ENCODE data around the gene C5orf46.
"Not testable (repeated sequence)": the region's sequence is repeated elsewhere in the genome, so short reads cannot be mapped to it uniquely, and the experiment has no call there.

C5orf46 gene

DNA sequence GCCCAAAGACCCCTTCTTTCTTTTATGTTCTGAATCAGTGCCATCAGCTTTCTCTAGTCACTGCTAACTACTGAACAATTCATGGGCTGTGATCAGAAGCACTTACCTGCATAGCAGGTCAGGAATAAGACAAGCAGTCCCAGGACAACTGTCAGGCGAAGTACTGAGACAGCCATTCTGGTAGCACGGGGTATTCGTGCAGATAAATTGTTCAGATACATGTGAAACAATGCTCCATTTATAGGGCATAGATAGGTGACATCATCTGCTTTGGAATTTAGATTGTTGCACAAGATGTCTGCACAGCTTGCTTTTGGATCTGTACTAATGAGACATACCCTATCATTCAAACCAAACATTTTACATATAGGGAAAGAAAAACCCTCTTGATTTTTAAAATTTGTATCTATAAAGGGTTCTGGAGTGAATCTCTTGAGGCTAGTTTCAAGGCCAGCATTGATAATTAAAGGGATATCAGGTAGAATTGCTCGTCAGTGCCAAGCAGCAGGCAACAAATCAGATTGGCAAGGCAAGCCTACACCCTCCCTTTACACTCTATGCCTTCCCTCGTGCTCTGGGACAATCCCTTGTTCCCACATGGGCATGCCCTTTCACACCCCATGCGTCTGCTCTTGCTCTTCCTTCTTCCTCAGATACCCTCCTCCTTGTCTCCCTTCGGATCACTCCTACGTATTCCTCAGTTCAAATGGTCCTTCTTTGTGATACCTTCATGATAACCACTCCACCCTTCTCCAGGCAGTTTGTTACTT is at the start of gene C5orf46:
Gene C5orf46, minus strand, starts transcription at position 213 of the 770 bp plus-strand sequence. Its CDS starts 37 bp downstream, at position 176.
- TF ChIP-seq, protein P1, sequence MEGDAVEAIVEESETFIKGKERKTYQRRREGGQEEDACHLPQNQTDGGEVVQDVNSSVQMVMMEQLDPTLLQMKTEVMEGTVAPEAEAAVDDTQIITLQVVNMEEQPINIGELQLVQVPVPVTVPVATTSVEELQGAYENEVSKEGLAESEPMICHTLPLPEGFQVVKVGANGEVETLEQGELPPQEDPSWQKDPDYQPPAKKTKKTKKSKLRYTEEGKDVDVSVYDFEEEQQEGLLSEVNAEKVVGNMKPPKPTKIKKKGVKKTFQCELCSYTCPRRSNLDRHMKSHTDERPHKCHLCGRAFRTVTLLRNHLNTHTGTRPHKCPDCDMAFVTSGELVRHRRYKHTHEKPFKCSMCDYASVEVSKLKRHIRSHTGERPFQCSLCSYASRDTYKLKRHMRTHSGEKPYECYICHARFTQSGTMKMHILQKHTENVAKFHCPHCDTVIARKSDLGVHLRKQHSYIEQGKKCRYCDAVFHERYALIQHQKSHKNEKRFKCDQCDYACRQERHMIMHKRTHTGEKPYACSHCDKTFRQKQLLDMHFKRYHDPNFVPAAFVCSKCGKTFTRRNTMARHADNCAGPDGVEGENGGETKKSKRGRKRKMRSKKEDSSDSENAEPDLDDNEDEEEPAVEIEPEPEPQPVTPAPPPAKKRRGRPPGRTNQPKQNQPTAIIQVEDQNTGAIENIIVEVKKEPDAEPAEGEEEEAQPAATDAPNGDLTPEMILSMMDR (IDR thresholded peaks at IDR 0.05; ENCODE audit: low read depth, low read length): no peak
- H3K4me3 ChIP-seq (ENCODE audit: low read depth, low read length): no peak within 1 kb of the TSS
- in situ Hi-C loops (cut with HindIII; ENCODE audit: low sequenced_read_pairs): no loop called here
- DNase-seq (ENCODE audit: low read depth, low spot score): peak; percentile 53

GRCh38 chr5:147954971-147955370 is 48.6 kb upstream of the C5orf46 start:
- in situ Hi-C loops (cut with HindIII; ENCODE audit: low sequenced_read_pairs): no loop called here
- H3K4me3 ChIP-seq (ENCODE audit: low read depth, low read length): no peak overlapping the region
- TF ChIP-seq, protein P1 (IDR thresholded peaks at IDR 0.05; ENCODE audit: low read depth, low read length): no peak
- DNase-seq (ENCODE audit: low read depth, low spot score): no peak

DNA sequence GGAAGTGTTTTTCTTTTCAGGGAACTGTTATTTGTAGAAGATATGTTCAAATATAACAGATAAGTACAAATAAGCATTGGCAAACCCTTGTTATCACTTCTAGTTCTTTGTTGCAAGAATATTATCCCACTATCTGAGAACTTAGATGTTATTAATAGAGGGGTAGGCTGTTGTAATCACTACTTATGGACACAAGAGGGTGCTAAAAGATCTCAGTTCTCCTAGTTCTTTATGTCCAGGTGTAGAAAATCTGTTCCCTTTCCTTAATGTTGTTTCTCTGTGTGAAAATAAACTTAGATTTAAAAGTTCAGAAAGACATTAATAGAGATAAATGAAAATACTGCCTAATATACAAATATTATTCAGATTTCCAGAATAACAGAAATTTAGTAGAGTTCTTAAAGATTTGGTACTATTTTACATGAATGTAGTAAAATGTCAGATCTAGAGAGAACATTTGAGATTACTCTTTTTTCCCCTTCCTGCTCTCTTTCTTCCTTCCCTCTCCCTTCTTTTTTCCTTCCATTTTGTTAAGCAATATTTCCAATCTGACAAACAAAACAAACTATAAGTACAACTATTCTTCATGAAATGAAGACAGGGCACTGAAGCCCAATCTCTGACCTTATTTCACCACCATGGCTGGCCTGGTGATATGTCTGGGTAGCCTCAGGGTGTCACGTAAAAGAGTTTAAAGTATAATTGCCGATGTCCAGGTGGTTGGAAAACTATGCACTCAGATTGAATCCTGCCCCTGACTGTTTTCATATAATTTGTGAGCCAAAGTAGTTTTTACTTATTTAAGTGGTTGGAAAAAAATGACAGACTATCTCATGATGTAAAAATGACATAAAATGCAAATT is 43.6 kb upstream of the C5orf46 start:
- in situ Hi-C loops (cut with HindIII; ENCODE audit: low sequenced_read_pairs): no loop called here
- H3K4me3 ChIP-seq (ENCODE audit: low read depth, low read length): no peak overlapping the region
- TF ChIP-seq, protein P1 (IDR thresholded peaks at IDR 0.05; ENCODE audit: low read depth, low read length): peak; percentile 58
- DNase-seq (ENCODE audit: low read depth, low spot score): peak; percentile 58

DNA sequence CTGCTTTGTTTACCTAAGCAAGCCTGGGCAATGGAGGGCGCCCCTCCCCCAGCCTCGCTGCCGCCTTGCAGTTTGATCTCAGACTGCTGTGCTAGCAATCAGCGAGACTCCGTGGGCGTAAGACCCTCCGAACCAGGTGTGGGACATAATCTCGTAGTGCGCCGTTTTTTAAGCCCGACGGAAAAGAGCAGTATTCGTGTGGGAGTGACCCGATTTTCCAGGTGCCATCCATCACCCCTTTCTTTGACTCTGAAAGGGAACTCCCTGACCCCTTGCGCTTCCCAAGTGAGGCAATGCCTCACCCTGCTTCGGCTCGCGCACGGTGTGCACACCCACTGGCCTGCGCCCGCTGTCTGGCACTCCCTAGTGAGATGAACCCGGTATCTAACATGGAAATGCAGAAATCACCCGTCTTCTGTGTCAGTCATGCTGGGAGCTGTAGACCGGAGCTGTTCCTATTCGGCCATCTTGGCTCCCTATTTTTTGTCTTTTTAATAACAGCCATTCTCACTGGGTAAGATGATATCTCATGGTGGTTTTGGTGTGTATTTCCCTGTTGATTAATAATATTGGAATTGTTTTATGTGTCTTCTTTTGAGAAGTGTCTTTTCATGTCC is 40.4 kb upstream of the C5orf46 start:
- H3K4me3 ChIP-seq (ENCODE audit: low read depth, low read length); in situ Hi-C loops (cut with HindIII; ENCODE audit: low sequenced_read_pairs); DNase-seq (ENCODE audit: low read depth, low spot score): not testable (repeated sequence)

DNA sequence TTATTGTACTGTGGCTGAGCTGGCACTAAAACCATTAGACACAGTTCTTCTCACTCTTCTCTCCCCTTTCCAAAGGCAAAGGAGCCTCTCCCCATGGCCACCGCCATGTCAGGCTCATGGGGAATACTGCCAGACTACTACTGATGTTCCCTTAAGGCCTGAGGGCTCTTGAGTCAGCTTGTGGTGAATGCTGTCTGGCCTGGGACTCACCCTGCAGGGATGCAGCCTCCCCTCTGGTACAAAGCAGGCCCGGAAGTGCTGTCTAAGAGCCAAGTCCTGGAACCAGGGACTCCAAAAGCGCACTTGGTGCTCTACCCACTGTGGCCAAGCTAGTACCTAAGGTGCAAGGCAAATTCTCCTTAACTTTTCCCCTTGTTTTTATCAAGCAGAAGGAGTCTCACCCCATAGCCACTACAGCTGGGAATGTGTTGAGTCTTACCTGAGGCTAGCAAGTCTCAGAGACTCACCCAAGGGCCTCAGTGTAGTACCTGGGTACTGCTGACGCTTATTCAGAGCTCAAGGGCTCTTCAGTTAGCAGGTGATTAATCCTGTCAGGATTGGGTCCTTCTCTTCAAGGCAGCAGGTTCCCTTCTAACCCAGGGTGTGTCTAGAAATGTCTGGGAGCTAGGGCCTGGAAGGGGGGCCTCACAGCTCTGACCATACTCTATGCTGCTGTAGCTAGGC is 33.2 kb upstream of the C5orf46 start:
- no peak for DNase-seq (ENCODE audit: low read depth, low spot score)
- H3K4me3 ChIP-seq (ENCODE audit: low read depth, low read length): no peak overlapping the region
- TF ChIP-seq, protein P1 (IDR thresholded peaks at IDR 0.05; ENCODE audit: low read depth, low read length): no peak
- in situ Hi-C loops (cut with HindIII; ENCODE audit: low sequenced_read_pairs): no loop called here

GRCh38 chr5:147935032-147935431 is 28.7 kb upstream of the C5orf46 start:
- TF ChIP-seq, protein P1 (IDR thresholded peaks at IDR 0.05; ENCODE audit: low read depth, low read length): peak; percentile 44
- in situ Hi-C loops (cut with HindIII; ENCODE audit: low sequenced_read_pairs): no loop called here
- H3K4me3 ChIP-seq (ENCODE audit: low read depth, low read length): no peak overlapping the region
- peak; percentile 69 for DNase-seq (ENCODE audit: low read depth, low spot score)

Measured in astrocyte of the spinal cord (primary cell).